HEK293 (cell line): Measurements from ENCODE around the gene CC2D1A.

Source experiments
- CTCF ChIP-seq: fragments of 450-650 bp; formaldehyde crosslinking; IDR thresholded peaks from 2 replicates; pipeline ENCODE4 v1.5.1; 2016; ENCODE audit warnings: missing biosample characterization, missing genetic modification characterization
- TCF7L2 ChIP-seq: IDR thresholded peaks from 2 replicates; pipeline ENCODE4 v1.6.1; 2011; ENCODE audit warnings: low read depth, mild to moderate bottlenecking, inconsistent platforms, low read length, moderate library complexity, borderline replicate concordance
- ZBTB7A ChIP-seq: fragments of 450-650 bp; formaldehyde crosslinking; IDR thresholded peaks from 2 replicates; pipeline ENCODE4 v1.5.1; 2016; ENCODE audit warnings: low read depth, missing biosample characterization, missing genetic modification characterization
- ZNF121 ChIP-seq: fragments of 450-650 bp; formaldehyde crosslinking; IDR thresholded peaks from 2 replicates; pipeline ENCODE4 v1.5.1; 2016; ENCODE audit warnings: missing biosample characterization, missing genetic modification characterization
- ZNF48 ChIP-seq: fragments of 450-650 bp; formaldehyde crosslinking; IDR thresholded peaks from 2 replicates; pipeline ENCODE4 v1.5.1; 2016; ENCODE audit warnings: missing biosample characterization, missing genetic modification characterization
- ZNF585B ChIP-seq: fragments of 450-650 bp; formaldehyde crosslinking; IDR thresholded peaks from 2 replicates; pipeline ENCODE4 v1.5.1; 2016; ENCODE audit warnings: missing biosample characterization, missing genetic modification characterization
- TF ChIP-seq, protein P1 (sequence below): fragments of 450-650 bp; formaldehyde crosslinking; IDR thresholded peaks from 2 replicates; pipeline ENCODE4 v1.5.1; 2016; ENCODE audit warnings: missing biosample characterization, missing genetic modification characterization

DNA sequence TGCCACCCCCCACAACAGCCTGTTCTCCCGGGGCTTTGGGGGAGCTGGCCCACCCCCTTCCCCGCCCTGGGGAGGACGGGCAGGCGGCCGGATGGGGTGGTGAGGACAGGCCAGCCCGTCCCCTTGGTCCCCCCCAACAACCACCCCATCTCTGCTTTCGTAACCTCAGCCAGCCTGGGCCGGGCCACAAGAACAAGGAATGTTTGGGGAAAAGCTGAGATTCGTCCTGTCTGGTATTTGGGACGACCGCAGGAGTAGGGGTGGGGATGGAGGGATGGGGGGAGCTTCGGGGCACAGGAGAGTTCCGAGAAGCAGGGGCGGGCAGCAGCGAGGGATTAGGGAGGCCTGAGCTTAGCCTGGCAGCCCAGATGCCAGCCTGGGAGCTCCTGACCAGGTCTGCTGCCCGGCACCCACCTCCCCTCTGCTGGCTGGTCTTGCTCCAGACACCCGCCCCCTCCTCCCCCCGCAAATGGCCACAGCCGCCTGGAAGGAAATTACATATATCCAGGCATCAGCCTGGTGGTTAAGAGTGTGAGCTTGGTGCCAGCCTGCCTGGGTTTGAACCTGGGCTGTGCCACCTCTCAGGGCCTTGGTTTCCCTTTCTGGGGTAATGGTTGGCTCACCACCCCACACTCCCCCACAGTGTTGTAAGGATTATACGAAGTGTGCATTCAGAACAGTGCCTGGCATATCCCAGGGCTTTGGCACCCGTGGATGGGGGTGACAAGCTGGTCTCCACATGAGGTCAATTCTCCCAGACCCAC lies 32.5 kb downstream of the CC2D1A start, which contains the start of gene PODNL1:
- TF ChIP-seq ZBTB7A (tag by site-specific recombination) (no peak), ZNF585B (tag by site-specific recombination) (no peak), CTCF (tag by site-specific recombination) (no peak), ZNF48 (tag by site-specific recombination) (no peak), TCF7L2 (no peak), ZNF121 (no peak)
- TF ChIP-seq, protein P1, sequence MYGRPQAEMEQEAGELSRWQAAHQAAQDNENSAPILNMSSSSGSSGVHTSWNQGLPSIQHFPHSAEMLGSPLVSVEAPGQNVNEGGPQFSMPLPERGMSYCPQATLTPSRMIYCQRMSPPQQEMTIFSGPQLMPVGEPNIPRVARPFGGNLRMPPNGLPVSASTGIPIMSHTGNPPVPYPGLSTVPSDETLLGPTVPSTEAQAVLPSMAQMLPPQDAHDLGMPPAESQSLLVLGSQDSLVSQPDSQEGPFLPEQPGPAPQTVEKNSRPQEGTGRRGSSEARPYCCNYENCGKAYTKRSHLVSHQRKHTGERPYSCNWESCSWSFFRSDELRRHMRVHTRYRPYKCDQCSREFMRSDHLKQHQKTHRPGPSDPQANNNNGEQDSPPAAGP (tag by site-specific recombination) = no peak
